ENCODE results near the gene KLRB1. TPM values are rescaled to one million over a fixed set of nuclear protein-coding genes. Genes with fewer than 3 reads are reported as not detected.
"Not testable (repeated sequence)": the region's sequence is repeated elsewhere in the genome, so short reads cannot be mapped to it uniquely, and the experiment has no call there.

The KLRB1 gene
- total and polyA plus RNA-seq, 4 donors: 0.53 to 1.2 (median 0.96) TPM

- not testable (repeated sequence) for H3K9ac ChIP-seq (ENCODE audit: low read depth in 1 of 2, low read length in 2 of 2); DNase-seq (ENCODE audit: low spot score); H3K36me3 ChIP-seq (ENCODE audit: control insufficient read depth in 4 of 4, insufficient read depth in 3 of 4, low read depth in 1 of 4, low read length in 3 of 4); H3K27me3 ChIP-seq (ENCODE audit: control insufficient read depth in 4 of 4, insufficient read depth in 4 of 4, low read length in 3 of 4); H3K4me3 ChIP-seq (ENCODE audit: low read depth in 1 of 3, low read length in 3 of 3); H3K4me1 ChIP-seq (ENCODE audit: control insufficient read depth in 4 of 4, insufficient read depth in 4 of 4, low read length in 3 of 4); H3K9me3 ChIP-seq (ENCODE audit: control insufficient read depth in 4 of 4, low read length in 3 of 4); H3K27ac ChIP-seq (ENCODE audit: low read depth in 1 of 2, low read length in 2 of 2)
- WGBS: 93% methylated on average over 1 of the region's 1 CpG
Measured at GRCh38 chr12:9618906-9619305, 11.2 kb upstream of the KLRB1 start.

DNA sequence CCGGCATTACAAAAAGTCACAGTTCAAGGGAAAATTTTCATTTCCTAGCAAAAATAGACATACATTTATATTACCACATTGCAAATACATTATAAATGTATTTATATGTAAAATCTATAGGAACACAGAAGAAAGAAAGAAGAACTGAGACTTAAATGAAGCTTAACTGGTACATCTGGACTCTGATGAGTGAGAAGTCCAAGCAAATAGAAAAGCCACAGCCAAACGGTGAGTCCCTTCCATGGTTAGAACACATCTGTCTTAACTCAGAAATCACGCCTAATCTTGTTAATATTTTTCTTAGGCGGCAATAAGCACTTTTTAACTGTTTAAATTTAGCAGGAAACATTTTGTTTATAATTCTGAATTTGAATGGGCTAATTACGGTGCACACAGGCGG lies 9.4 kb upstream of the KLRB1 start:
- no peaks in the 10 kb centered on the region for H3K27me3 ChIP-seq (ENCODE audit: control insufficient read depth in 4 of 4, insufficient read depth in 4 of 4, low read length in 3 of 4)
- no peaks in the 10 kb centered on the region for H3K36me3 ChIP-seq (ENCODE audit: control insufficient read depth in 4 of 4, insufficient read depth in 3 of 4, low read depth in 1 of 4, low read length in 3 of 4)
- no peak overlapping the region for H3K9ac ChIP-seq (ENCODE audit: low read depth in 1 of 2, low read length in 2 of 2)
- no peaks in the 10 kb centered on the region for H3K9me3 ChIP-seq (ENCODE audit: control insufficient read depth in 4 of 4, low read length in 3 of 4)
- H3K27ac ChIP-seq (ENCODE audit: low read depth in 1 of 2, low read length in 2 of 2): no peak overlapping the region
- no peaks in the 10 kb centered on the region for H3K4me1 ChIP-seq (ENCODE audit: control insufficient read depth in 4 of 4, insufficient read depth in 4 of 4, low read length in 3 of 4)
- WGBS: 78% methylated on average over 6 of the region's 6 CpGs
- DNase-seq (ENCODE audit: low spot score): no peak
- no peak overlapping the region for H3K4me3 ChIP-seq (ENCODE audit: low read depth in 1 of 3, low read length in 3 of 3)
- TF ChIP-seq TAF1 (conservative IDR thresholded peaks at IDR 0.05): no peak
- TF ChIP-seq REST (IDR thresholded peaks at IDR 0.05): no peak
- TF ChIP-seq FOXA2 (IDR thresholded peaks at IDR 0.05): no peak
- no peak for TF ChIP-seq HNF4G (IDR thresholded peaks at IDR 0.05)
- TF ChIP-seq RXRA (IDR thresholded peaks at IDR 0.05): no peak
- TF ChIP-seq HNF4A (conservative IDR thresholded peaks at IDR 0.05): no peak
- TF ChIP-seq SP1 (IDR thresholded peaks at IDR 0.05): no peak
- TF ChIP-seq NR2F2 (IDR thresholded peaks at IDR 0.05): no peak
- TF ChIP-seq ATF3 (IDR thresholded peaks at IDR 0.05): no peak

GRCh38 chr12:9615420-9616136 lies 7.9 kb upstream of the KLRB1 start:
- Histone ChIP-seq H3K4me1 (ENCODE audit: control insufficient read depth in 4 of 4, insufficient read depth in 4 of 4, low read length in 3 of 4) (no peaks in the 10 kb centered on the region), H3K9me3 (ENCODE audit: control insufficient read depth in 4 of 4, low read length in 3 of 4) (no peaks in the 10 kb centered on the region), H3K36me3 (ENCODE audit: control insufficient read depth in 4 of 4, insufficient read depth in 3 of 4, low read depth in 1 of 4, low read length in 3 of 4) (no peaks in the 10 kb centered on the region), H3K9ac (ENCODE audit: low read depth in 1 of 2, low read length in 2 of 2) (peak overlapping the region in 1 of 2 donors; percentile 3), H3K27ac (ENCODE audit: low read depth in 1 of 2, low read length in 2 of 2) (no peak overlapping the region), H3K27me3 (ENCODE audit: control insufficient read depth in 4 of 4, insufficient read depth in 4 of 4, low read length in 3 of 4) (no peaks in the 10 kb centered on the region), H3K4me3 (ENCODE audit: low read depth in 1 of 3, low read length in 3 of 3) (no peak overlapping the region)
- no peak for DNase-seq (ENCODE audit: low spot score)
- WGBS: 50% methylated on average over 5 of the region's 5 CpGs
- no peak for TF ChIP-seq JUND (IDR thresholded peaks at IDR 0.05)
- no peak for TF ChIP-seq ATF3 (IDR thresholded peaks at IDR 0.05)
- no peak for TF ChIP-seq GABPA (IDR thresholded peaks at IDR 0.05 in 1 of 2, conservative IDR thresholded peaks at IDR 0.05 in 1 of 2)
- TF ChIP-seq, protein P1, sequence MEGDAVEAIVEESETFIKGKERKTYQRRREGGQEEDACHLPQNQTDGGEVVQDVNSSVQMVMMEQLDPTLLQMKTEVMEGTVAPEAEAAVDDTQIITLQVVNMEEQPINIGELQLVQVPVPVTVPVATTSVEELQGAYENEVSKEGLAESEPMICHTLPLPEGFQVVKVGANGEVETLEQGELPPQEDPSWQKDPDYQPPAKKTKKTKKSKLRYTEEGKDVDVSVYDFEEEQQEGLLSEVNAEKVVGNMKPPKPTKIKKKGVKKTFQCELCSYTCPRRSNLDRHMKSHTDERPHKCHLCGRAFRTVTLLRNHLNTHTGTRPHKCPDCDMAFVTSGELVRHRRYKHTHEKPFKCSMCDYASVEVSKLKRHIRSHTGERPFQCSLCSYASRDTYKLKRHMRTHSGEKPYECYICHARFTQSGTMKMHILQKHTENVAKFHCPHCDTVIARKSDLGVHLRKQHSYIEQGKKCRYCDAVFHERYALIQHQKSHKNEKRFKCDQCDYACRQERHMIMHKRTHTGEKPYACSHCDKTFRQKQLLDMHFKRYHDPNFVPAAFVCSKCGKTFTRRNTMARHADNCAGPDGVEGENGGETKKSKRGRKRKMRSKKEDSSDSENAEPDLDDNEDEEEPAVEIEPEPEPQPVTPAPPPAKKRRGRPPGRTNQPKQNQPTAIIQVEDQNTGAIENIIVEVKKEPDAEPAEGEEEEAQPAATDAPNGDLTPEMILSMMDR (IDR thresholded peaks at IDR 0.05; ENCODE audit: low read depth, low read length, missing input control): no peak
- no peak for TF ChIP-seq MAX (IDR thresholded peaks at IDR 0.05)
- TF ChIP-seq RXRA (IDR thresholded peaks at IDR 0.05): no peak
- no peak for TF ChIP-seq NR2F2 (IDR thresholded peaks at IDR 0.05)
- no peak for TF ChIP-seq FOXA1 (IDR thresholded peaks at IDR 0.05)
- TF ChIP-seq SP1 (IDR thresholded peaks at IDR 0.05): no peak
- no peak for TF ChIP-seq EGR1 (IDR thresholded peaks at IDR 0.05; ENCODE audit: low read depth in 2 of 2)
- no peak for TF ChIP-seq YY1 (IDR thresholded peaks at IDR 0.05)
- no peak for TF ChIP-seq HNF4G (IDR thresholded peaks at IDR 0.05)
- TF ChIP-seq, protein P2, sequence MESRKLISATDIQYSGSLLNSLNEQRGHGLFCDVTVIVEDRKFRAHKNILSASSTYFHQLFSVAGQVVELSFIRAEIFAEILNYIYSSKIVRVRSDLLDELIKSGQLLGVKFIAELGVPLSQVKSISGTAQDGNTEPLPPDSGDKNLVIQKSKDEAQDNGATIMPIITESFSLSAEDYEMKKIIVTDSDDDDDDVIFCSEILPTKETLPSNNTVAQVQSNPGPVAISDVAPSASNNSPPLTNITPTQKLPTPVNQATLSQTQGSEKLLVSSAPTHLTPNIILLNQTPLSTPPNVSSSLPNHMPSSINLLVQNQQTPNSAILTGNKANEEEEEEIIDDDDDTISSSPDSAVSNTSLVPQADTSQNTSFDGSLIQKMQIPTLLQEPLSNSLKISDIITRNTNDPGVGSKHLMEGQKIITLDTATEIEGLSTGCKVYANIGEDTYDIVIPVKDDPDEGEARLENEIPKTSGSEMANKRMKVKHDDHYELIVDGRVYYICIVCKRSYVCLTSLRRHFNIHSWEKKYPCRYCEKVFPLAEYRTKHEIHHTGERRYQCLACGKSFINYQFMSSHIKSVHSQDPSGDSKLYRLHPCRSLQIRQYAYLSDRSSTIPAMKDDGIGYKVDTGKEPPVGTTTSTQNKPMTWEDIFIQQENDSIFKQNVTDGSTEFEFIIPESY (IDR thresholded peaks at IDR 0.05): no peak
- no peak for TF ChIP-seq HNF4A (conservative IDR thresholded peaks at IDR 0.05)
